HEK293T (cell line): ENCODE results near the gene INPP5D.

Experiments used
- BHLHE40 ChIP-seq: fragments of 450-650 bp; IDR thresholded peaks from 2 replicates; pipeline ENCODE4 v1.6.1; 2016; ENCODE audit warnings: mild to moderate bottlenecking, moderate library complexity, borderline replicate concordance
- CTBP1 ChIP-seq: fragments of 450-650 bp; IDR thresholded peaks from 2 replicates; pipeline ENCODE4 v1.6.1; 2016; ENCODE audit warnings: borderline replicate concordance
- ELF4 ChIP-seq: fragments of 450-650 bp; IDR thresholded peaks from 2 replicates; pipeline ENCODE4 v1.6.1; 2017; ENCODE audit warnings: antibody characterized with exemption
- FOXA1 ChIP-seq: fragments of 450-650 bp; IDR thresholded peaks from 2 replicates; pipeline ENCODE4 v1.6.1; 2016; ENCODE audit warnings: mild to moderate bottlenecking
- FOXK2 ChIP-seq: fragments of 450-650 bp; IDR thresholded peaks from 2 replicates; pipeline ENCODE4 v1.6.1; 2016; ENCODE audit warnings: mild to moderate bottlenecking
- FOXM1 ChIP-seq: fragments of 450-650 bp; IDR thresholded peaks from 2 replicates; pipeline ENCODE4 v1.6.1; 2017; ENCODE audit warnings: mild to moderate bottlenecking, borderline replicate concordance
- HDGF ChIP-seq: fragments of 450-650 bp; IDR thresholded peaks from 2 replicates; pipeline ENCODE4 v1.6.1; 2017; ENCODE audit warnings: antibody characterized with exemption, borderline replicate concordance
- L3MBTL2 ChIP-seq: fragments of 450-650 bp; conservative IDR thresholded peaks from 2 replicates; pipeline ENCODE4 v1.6.1; 2016; ENCODE audit warnings: mild to moderate bottlenecking
- LEF1 ChIP-seq: fragments of 450-650 bp; IDR thresholded peaks from 2 replicates; pipeline ENCODE4 v1.6.1; 2017; ENCODE audit warnings: mild to moderate bottlenecking, borderline replicate concordance
- NFRKB ChIP-seq: fragments of 450-650 bp; IDR thresholded peaks from 2 replicates; pipeline ENCODE4 v1.6.1; 2016; ENCODE audit warnings: mild to moderate bottlenecking, moderate library complexity
- PKNOX1 ChIP-seq: fragments of 450-650 bp; IDR thresholded peaks from 2 replicates; pipeline ENCODE4 v1.6.1; 2016
- SP1 ChIP-seq: fragments of 450-650 bp; IDR thresholded peaks from 2 replicates; pipeline ENCODE4 v1.6.1; 2017
- SUZ12 ChIP-seq: fragments of 450-650 bp; IDR thresholded peaks from 2 replicates; pipeline ENCODE4 v1.6.1; 2016; ENCODE audit warnings: mild to moderate bottlenecking
- TARDBP ChIP-seq: fragments of 450-650 bp; IDR thresholded peaks from 2 replicates; pipeline ENCODE4 v1.6.1; 2016

DNA sequence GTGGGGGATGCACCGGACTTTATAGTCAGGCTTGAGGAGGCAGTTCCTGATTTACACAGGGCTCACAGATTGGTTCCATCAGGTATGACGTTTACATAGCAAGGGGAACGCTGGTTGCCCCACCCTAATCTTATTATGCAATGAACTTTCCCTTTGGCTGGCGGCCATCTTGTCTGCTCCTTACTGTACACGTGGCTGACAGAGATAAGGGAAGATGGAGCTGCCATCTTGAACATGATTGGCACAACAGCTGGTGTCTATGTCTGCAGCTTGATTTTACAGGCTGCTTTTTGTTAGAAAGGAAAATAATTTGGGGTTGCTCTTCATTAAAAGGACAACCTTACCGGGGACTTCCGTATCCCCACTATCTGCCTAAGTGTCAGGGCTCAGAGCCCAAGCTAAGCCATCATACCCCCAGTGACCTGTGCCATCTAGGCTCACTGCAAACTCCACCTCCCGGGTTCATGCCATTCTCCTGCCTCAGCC lies 157.8 kb downstream of the INPP5D start:
- TF ChIP-seq PKNOX1, result no peak
- TF ChIP-seq BHLHE40, result no peak
- no peak for TF ChIP-seq HDGF
- no peak for TF ChIP-seq FOXK2
- TF ChIP-seq LEF1, result no peak
- no peak for TF ChIP-seq SP1
- no peak for TF ChIP-seq SUZ12
- no peak for TF ChIP-seq FOXA1
- no peak for TF ChIP-seq NFRKB
- no peak for TF ChIP-seq FOXM1
- TF ChIP-seq ELF4, result no peak
- TF ChIP-seq TARDBP, result no peak
- TF ChIP-seq CTBP1, result no peak
- no peak for TF ChIP-seq L3MBTL2
